Activated CD4-positive, alpha-beta T cell treated with anti-CD3 and anti-CD28 coated beads, Interleukin-2, amount 50 U/mL, for 16 hours (primary cell): ENCODE measurements around the gene UBE2O.
A peak's percentile ranks its signal among the peaks of the same experiment; 100 is the strongest.

ENCODE experiments used
- DNase-seq: peaks from one replicate; pipeline ENCODE4 v3.0.0-alpha.2; 2020

UBE2O gene

DNA sequence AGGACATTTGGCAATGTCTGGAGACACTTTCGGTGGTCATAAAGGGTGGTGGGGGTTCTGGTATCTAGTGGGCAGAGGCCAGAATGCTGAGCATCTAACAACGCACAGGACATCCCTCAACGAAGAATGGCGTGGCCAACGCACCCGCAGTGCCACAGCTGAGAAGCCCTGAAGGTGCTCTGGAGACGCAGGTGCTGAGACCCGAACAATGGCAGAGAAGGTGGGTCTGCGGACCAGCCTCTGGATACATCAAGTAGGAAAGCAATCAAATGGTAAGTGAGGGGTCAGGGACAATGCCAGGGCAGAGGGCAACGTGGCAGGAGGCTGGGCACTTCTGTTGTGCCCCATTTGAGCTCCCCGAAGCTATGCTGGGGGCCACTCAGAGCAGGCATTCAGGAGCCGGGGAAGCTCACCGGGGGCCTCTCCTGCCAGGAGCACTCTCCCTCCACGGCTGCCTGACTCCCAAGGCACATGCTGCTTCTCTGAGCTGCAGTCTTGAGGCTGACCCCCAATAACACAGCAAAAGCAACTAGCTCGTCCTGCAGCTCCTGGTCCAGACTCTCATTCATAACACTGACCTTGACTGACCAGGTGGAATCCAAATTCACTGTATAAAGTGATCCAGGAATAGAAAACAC, 42.5 kb downstream of the UBE2O start:
- no peak for DNase-seq

DNA sequence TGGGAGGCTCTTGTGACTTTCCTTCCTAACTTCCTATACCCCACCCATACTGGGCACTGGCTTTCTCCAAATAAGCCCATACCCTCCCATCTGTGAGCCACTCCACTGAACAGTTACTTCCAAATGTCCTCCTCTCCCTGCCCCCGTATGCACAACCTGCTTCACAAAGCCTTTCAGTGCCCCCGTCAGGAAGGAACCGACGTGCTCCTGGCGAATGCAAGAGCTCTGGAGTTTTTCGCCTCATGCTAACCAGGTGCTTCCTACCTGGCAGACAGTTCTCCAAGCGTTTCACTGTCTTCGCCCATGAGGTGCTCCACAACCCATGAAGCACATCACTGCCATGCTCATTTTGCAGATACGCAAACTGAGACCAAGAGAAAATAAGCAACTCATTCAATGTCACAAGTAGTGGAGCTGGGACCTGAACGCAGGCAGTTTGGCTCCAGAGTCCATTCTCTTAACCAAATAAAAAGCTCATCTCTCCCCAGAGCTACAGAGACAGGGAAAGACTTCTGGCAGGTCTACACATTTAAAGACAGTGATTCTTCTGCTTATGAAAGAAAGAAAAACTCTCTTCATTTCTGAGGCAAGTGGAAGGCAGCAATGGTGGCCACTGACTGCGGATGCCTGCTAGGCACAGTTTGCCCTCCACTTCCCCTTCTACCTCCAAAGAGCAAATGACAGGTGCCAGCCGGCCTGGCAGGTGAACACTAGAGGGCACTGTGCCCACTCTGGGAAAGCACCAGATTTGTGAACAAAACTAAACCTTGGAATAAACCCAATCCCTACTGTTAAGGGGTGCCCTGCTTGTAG, 44.7 kb downstream of the UBE2O start:
- peak; percentile 71 for DNase-seq

DNA sequence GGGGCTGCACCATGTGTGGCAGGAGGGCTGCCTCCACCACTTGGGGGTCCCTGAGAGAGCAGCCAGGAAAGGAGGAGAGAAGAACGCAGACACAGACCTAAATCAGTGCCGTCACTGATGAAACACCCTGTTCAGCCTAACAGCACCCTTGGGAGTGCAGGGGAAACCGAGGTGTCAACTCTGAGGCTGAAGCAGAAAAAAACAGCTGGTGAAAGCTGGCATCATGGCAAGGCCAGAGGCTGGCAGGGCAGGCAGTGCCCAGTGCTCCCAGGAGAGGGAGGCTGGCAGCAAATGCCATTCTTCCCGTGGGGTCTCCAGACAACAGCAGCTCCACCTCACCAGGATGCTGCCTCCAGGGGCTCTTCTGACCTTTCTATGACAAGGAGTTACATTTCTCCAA, 45.4 kb downstream of the UBE2O start:
- no peak for DNase-seq

DNA sequence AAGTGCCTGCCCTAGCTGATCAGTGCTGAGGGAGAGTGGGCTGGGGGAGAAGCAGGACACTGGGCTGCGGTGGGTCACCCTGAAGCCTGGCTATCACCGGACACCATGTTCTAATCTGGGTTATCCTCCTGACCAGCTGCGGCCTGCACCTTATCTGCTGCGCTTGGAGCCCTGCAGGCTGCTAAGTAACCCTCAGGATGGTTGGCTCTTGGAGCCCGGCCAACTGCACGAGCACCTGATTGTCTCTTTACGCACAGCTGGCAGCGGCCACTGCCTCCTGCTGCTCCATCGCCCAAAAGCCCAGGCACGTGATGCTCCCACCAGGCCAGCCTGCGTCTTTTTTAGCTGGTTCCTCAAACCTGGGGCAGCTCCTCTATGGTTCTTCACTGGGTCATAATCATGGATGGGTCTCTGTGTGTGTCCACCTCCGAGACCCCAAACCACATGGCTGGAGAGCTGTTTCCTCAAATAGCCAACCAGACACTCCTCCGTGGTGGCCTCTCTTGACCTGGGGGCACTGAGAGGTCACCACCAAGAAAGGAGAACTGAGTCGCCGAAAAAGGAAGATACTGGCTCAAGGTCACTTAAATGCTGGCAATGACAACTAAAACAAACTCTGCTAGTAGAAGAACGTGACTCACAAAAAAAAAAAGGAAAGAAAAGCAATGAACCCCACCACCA, 46.8 kb downstream of the UBE2O start:
- DNase-seq: no peak

DNA sequence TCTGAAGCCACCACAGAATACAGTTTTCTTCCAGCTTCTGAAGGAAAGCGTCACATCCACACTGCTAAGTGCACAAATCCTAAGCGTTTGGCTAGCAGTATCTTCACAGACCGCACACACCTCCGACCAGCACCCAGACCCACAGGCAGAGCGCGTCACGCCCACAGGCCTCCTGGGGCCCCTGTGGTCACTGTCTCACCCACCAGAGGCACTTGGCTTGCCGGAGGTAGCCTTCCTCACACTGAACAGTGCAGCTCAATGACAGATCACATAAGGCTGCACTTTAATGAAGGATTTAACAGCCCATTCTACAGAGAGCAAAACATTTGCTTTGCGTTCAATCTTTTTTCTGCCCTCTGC, 47.4 kb downstream of the UBE2O start:
- DNase-seq: no peak

DNA sequence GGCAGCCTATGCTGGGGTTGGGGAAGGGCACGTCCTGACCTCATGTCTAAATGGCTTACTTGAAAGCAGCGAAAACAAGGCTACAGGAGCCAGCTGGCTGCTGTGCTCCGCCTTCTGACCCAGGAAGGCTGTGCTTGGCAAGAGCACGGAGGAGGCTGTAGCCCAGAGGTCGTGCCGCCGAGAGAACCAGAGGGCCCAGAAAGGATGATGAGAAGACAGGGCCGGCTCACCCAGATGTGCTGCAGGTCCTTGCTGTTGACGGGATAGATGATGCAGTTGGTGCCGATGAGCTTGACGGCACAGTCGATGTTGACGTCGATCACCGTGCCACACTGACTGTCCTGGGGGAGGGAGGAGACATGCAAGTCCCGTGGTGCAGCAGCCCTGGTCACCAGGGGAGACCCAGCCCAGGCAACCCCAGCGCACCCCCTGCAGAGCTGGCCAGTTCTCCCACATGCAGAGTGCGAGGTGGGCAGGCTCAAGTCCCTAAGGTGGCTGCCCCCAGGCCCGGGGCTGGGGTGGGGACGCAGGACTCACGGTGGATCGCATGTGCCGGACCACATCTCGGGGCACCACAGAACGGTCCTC, 47.9 kb downstream of the UBE2O start:
- no peak for DNase-seq

DNA sequence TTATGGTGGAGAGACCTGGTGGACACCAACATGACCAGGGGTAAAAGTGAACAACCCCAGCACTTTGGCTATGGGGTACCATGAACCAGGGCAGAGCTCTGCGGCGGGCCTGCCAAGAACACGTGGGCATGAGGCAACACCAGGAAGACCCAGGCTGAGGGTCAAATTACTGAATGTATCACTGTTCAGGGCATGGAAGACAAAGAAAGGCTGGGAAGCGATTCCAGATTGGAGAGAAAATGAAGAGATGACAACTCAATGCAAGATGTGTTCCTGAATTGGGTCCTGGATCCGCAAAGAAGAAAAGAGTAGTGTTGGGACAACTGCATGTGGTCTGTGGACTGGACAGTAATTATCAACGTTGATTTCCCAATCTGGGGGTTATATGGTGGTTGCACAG, 48.7 kb downstream of the UBE2O start:
- DNase-seq: no peak

DNA sequence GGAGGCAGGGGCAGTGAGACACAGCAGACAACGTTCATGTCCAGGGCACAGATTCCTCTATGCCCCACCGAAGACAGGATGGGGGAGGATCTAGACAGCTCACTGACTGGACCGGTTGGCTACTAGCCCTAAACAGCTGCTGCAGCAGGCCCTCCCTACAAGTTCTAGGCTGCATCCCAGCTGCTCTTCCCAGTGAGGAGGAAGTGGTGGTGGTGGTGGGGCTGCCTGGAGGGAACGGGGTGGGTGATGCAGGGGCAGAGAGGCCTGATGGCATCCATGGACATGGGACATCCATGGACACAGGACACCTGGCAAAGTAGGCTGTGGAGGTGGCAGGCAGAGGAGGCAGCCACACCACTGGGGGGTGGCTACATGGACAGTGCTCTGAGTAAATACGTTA, 50.2 kb downstream of the UBE2O start:
- no peak for DNase-seq

DNA sequence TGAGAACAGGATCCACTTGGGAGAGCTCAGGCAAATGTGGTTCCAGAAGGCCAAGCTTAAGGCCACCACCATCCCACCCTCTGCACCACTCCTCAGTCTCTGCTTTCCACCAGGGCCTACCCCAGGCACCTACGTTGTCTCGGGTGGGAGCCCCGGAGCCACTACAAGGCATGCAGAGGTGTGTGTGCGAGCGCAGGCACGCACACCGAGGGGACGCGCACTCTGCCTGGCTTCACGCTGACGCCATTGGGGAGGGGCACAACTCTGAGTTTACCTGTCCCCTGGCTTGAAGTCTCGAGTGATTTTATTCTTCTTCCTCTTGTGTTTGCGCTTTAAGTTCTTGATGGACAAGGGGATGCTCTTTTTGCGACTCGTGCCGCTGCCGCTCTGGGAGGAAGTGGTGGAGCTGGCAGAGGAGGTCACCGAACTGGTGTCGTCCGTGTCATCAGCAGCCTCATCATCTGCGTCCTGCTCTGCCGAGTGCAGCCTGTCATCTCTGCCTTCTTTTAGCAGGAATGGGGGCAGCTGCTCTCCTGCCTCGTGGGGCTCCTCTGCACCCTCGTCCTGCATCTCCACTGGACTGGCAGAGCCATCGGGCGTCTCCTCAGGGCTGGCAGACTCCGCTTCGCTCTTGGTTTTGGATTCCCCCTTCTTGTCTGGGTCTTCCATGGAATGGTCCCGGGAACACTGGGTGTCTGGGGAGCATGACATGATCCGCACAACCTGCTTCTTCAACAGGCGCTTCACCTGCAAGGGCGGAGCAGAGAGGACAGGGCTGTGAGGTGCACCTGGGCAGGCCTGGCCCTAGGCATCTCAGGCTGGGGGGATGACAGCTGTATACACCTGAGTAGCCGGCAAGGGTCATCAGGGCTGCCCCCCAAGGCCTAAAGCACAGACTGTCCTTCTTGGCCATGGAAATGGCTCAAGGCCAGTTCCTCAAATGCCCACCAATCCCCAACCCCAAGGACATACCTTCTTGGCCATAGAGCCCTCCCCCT, 53.5 kb downstream of the UBE2O start:
- no peak for DNase-seq

DNA sequence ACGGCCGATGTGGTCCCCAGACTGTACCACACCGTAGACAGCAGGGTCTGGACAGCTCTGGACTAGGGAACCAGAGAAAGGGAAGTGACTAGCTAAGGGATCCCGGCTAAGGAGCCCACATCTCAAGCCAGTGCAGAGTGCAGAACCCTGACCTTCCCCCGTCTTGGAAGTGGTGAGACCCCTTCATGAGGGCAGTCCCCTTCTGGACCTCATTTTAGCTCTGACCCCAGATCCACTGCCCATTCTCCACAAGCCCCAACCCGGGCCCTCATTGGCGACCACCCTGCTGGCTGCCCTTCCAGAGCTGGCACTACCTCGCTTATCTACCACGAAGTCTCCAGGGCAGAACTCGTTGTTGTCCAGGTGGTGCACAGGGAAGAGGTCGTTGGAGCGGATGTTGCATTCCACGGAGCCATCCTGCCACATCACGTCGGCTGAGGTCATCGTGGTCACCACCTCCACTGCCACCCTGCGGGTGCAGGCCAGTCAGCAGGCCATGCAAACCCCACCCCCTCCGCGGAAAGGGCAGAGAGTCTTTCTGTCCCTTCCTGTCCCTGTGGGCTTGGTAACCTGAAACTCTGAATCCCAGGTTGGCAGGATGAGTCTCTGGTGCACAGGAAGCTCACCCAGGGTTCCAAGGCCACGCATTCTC, 54.3 kb downstream of the UBE2O start:
- no peak for DNase-seq

DNA sequence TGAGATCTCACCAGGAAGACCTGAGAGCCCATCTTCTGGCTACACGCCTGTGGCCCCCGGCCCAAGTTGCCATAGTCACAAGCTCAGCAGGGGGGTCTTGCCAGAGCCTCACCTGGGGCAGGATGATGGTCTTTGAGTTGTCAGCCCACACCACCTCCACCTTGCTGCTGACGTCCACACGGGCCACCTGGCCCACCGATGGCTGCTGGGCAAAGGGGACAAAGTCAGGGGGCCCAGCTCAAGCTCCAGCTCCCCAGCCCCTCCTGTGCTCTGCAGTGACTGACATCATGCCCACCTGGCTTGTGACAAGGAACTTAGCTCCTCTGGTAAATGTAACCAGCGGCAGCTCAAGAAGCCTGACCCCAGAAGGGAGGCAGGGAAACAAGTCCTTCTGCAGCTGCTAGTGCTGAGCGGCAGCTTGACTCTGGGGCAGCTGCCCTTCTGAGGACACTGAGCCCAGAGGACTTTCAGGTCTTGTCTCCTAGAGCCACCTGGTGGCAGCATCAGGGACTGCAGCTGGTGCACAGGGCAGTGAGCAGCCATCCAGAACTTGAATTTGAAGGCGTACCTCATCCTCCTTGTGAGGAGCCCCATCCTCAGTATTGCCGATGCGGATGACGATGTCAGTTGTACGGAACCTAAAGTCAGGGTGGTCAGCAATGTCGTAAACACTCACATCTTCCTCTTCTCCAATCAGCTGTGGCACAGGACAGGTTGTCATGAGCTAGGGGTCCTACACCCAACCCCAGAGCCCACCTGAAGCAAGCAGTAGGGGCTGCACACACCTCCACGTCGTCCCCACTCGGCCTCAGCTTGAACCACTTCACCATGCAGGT, 55.0 kb downstream of the UBE2O start:
- peak; percentile 86 for DNase-seq

DNA sequence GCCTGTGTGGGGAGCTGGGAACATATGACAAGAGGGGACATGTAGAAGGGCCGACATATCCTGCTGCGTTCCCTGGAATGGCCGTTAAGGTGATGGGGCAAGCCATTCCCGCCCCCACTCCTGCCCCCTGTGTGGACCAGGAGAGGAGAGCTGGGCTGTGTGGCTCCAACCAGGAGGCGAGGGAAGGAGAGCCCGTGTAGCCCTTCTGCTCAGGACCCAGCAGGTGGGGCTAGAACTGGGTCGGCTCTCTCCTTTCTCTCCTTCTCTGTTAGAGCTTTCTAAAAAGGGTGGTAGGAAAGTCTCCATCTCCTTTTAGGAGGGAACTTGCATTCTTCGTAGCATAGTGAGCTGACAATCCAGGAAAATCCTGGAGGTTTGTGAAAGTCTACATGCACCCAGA, 55.8 kb downstream of the UBE2O start:
- DNase-seq: no peak

DNA sequence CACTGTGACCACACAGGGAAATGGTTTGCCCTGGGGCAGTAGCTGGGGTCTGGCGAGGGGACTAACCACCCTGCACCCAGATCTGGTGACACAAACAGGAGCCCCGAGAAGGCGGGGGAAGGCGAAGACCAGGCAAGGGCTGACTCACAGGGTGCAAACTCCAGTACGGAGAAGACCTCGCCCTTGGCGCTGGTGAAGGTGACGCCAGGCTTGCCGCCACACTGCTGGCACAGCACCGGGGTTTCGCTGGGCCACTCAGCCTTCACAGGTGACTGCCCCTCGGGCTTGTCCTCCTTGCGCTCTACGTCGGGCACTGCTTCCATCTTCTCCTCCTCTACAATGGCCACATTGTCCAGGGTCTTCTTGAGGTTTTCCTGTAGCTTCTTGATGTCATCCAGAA, 57.0 kb downstream of the UBE2O start:
- no peak for DNase-seq

DNA sequence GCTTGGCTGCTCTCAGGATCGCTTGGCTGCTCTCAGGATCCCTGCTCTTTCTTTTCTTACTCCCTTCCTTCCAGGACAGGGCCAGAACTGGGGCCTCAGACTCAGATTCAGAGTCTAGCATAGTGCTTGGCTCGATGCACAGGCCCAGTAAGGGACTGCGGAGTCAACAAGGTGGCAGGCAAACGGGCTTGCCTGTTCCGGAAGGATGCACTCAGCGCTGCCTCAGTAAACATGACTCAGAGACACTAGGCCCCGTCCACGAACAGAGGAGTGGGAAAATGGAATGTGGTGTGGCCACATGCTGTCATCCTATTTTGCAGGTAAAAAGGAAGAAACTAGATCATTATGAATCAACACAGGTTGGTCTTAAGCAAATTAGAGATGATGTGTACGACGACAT, 58.8 kb downstream of the UBE2O start:
- no peak for DNase-seq

DNA sequence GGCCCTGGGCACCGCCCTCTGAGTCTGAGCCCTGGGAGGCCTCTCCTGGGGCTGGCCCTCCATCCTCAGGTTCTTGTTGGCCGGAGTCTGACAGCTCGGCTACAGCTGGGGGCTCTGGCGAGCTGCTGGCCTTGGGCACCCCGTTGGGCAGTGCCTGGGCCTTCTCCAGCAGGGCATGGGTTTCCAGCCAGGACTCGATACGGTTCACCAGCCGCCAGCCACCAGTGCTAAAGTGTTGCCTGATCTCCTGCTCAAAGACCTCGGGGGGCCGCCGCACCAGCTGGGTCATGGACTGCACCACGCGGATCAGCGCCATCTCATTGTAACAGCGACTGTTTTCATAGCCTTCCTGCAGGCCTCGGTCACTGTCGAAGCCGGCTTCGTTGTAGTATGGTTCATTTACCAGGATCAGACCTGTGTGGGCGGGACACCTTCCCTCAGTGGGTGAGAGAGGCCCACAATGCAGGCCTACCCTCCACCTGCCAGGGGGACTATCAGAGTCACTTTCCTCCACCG, 61.7 kb downstream of the UBE2O start:
- no peak for DNase-seq

DNA sequence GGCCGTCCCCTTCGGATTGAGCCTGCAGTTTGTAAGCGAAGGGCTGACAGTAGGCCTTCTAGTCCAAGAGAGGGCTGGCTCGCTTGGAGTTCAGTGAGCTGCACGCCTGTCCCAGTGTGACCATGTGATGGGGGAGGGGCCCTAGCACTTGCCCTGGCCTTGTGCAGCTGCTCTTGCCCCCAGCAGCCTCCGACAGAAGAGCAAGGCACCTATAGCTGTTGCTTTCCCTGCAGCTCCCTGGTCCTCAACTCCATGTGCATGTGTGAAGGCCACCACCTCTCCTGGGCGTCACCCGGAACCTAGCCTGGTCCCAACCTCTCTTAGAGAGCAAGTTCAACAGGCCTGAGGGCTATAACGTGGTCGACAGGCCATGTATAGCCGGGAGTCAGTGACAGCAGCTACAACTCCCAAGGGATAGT, 62.9 kb downstream of the UBE2O start:
- no peak for DNase-seq

DNA sequence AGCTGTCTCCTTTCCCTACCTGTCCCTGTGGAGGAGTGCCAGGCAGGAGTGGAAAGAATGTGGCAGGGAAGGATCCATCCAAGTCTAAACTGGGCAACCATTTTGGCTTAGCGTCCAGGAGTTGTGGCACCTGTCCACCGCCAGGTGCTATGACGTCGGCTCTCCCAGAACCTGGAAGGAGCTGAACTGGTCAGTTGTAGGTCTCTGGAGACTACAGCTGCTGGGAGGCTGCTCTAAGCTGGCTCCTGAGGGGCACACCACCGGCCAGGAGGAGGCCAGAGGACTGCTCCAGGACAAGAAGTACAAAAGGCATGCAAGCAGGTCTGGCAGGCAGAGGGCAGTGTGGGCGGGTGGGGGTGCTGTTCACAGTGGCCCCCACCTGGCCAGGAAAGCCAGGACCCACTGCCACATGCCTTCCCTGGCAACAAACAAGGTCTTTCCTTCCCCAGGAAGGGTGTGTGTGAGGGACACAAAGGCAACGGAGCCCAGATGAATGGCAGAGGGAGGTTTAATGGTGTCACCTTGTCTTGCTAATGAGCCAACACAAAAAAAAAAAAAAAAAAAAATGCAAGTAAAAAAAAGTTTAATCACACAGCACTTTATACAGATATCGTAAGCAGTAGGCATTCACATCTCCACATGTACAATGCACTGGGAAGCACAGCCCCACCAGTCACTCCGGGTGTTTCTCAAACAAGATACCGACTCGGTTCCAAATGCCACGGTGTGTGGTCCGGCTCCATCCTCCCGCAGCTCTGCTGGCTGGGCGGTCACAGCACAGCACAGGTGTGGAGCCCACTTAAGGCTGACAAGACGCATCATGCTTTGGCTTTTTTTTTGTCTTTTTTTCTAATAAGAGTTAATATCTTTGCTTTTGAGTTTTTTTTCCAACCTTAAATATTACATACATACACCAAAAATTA, 63.7 kb downstream of the UBE2O start:
- DNase-seq: no peak

DNA sequence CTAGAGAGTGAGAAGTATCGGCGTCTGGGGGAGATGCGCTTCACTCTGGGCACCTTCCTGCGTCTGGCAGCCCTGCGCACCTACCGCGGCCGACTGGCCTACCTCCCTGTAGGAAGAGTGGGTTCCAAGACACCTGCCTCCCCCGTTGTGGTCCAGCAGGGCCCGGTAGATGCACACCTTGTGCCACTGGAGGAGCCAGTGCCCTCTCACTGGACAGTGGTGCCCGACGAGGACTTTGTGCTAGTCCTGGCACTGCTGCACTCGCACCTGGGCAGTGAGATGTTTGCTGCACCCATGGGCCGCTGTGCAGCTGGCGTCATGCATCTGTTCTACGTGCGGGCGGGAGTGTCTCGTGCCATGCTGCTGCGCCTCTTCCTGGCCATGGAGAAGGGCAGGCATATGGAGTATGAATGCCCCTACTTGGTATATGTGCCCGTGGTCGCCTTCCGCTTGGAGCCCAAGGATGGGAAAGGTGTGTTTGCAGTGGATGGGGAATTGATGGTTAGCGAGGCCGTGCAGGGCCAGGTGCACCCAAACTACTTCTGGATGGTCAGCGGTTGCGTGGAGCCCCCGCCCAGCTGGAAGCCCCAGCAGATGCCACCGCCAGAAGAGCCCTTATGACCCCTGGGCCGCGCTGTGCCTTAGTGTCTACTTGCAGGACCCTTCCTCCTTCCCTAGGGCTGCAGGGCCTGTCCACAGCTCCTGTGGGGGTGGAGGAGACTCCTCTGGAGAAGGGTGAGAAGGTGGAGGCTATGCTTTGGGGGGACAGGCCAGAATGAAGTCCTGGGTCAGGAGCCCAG, 65.8 kb downstream of the UBE2O start:
- DNase-seq: no peak
